Pulmonary artery endothelial cell (primary cell): ENCODE data around the gene ABHD8. TPM values are rescaled to one million over a fixed set of nuclear protein-coding genes. Genes with fewer than 3 reads are reported as not detected.

Experiments
- DNase-seq: peaks from one replicate; pipeline ENCODE4 v3.0.0-alpha.2; 2011; ENCODE audit warnings: low read depth, low spot score
- total RNA-seq: library from RNA; depleted of rRNA; stranded (reverse); fragments of >200 nt; gene quantifications from 2 replicates; pipeline ENCODE4 v1.2.3, GENCODE V29; 2014

The ABHD8 gene
- total RNA-seq, 1 donor from 2014 or later = 7.5 TPM

- DNase-seq = no peak
These were observed 30.6 kb upstream of the ABHD8 start for GRCh38 chr19:17333611-17334413.

- DNase-seq = no peak
These were observed 29.7 kb upstream of the ABHD8 start for GRCh38 chr19:17332677-17333581.

GRCh38 chr19:17332360-17332676, 29.1 kb upstream of the ABHD8 start:
- no peak for DNase-seq

- DNase-seq = no peak
These were observed 27.9 kb upstream of the ABHD8 start for GRCh38 chr19:17331045-17331558.

- DNase-seq = no peak
These were observed 27.2 kb upstream of the ABHD8 start for GRCh38 chr19:17330262-17331044.

- no peak for DNase-seq
These were observed 26.4 kb upstream of the ABHD8 start for GRCh38 chr19:17329366-17330261.

- no peak for DNase-seq
These were observed 25.5 kb upstream of the ABHD8 start for GRCh38 chr19:17328517-17329365.

- no peak for DNase-seq
These were observed 24.7 kb upstream of the ABHD8 start for GRCh38 chr19:17327654-17328516.

GRCh38 chr19:17327068-17327653, 23.9 kb upstream of the ABHD8 start:
- no peak for DNase-seq

- no peak for DNase-seq
These were observed 23.4 kb upstream of the ABHD8 start for GRCh38 chr19:17326595-17326966.

GRCh38 chr19:17325881-17326594, 22.8 kb upstream of the ABHD8 start:
- no peak for DNase-seq

- DNase-seq = no peak
These were observed 21.9 kb upstream of the ABHD8 start for GRCh38 chr19:17325133-17325532.

GRCh38 chr19:17324357-17325114, 21.3 kb upstream of the ABHD8 start:
- DNase-seq = no peak

- DNase-seq = no peak
These were observed 20.7 kb upstream of the ABHD8 start for GRCh38 chr19:17323964-17324332.

- DNase-seq = no peak
These were observed 20.2 kb upstream of the ABHD8 start for GRCh38 chr19:17323300-17323963.

- no peak for DNase-seq
These were observed 19.6 kb upstream of the ABHD8 start for GRCh38 chr19:17322854-17323253.
